ENCODE measurements around the gene SSTR1.

DNA sequence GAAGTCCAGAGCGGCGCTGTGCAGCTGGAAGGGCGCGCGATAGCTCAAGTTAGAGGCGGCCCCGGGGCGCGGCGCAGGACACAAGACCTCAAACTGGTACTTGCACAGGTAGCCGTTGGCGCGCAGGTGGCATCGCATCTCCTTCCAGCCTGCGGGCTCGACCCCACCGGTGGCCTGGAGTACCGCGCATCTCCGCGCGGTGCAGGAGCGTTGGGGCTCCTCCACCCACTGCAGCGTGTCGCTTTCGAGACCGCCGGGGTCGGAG is 47.6 kb downstream of the SSTR1 start:
- TF ChIP-seq, protein P1, sequence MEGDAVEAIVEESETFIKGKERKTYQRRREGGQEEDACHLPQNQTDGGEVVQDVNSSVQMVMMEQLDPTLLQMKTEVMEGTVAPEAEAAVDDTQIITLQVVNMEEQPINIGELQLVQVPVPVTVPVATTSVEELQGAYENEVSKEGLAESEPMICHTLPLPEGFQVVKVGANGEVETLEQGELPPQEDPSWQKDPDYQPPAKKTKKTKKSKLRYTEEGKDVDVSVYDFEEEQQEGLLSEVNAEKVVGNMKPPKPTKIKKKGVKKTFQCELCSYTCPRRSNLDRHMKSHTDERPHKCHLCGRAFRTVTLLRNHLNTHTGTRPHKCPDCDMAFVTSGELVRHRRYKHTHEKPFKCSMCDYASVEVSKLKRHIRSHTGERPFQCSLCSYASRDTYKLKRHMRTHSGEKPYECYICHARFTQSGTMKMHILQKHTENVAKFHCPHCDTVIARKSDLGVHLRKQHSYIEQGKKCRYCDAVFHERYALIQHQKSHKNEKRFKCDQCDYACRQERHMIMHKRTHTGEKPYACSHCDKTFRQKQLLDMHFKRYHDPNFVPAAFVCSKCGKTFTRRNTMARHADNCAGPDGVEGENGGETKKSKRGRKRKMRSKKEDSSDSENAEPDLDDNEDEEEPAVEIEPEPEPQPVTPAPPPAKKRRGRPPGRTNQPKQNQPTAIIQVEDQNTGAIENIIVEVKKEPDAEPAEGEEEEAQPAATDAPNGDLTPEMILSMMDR (IDR thresholded peaks at IDR 0.05), result no peak
- no peak for TF ChIP-seq POLR2A (IDR thresholded peaks at IDR 0.05)
